GM23338 (cell line): ENCODE results near the gene SF3B3.
"Not testable (repeated sequence)": the region's sequence is repeated elsewhere in the genome, so short reads cannot be mapped to it uniquely, and the experiment has no call there.

ENCODE experiments used
- CREB1 ChIP-seq: fragments of 250-450 bp; sonication (Bioruptor Pico); IDR thresholded peaks from 2 replicates; pipeline ENCODE4 v1.5.0; 2020; ENCODE audit warnings: low read depth, mild to moderate bottlenecking, moderate library complexity
- EZH2 ChIP-seq: fragments of 200-600 bp; sonication (generic); IDR thresholded peaks from one replicate; pipeline ENCODE4 v1.8.0; 2017; ENCODE audit warnings: antibody characterized with exemption, mild to moderate bottlenecking, low read depth; ENCODE audit not compliant: unreplicated experiment
- EZH2phosphoT487 ChIP-seq: fragments of 200-600 bp; sonication (generic); IDR thresholded peaks from one replicate; pipeline ENCODE4 v1.8.1; 2018; ENCODE audit warnings: antibody characterized with exemption; ENCODE audit not compliant: unreplicated experiment
- JUNB ChIP-seq: IDR thresholded peaks from one replicate; pipeline ENCODE4 v1.6.1; 2016; ENCODE audit warnings: antibody characterized with exemption; ENCODE audit not compliant: unreplicated experiment
- NANOG ChIP-seq: IDR thresholded peaks from 2 replicates; pipeline ENCODE4 v1.6.1; 2016; ENCODE audit warnings: antibody characterized with exemption, borderline replicate concordance
- POLR2AphosphoS5 ChIP-seq: IDR thresholded peaks from 2 replicates; pipeline ENCODE4 v1.6.1; 2016; ENCODE audit warnings: antibody characterized with exemption, low read depth
- STAT1 ChIP-seq: IDR thresholded peaks from one replicate; pipeline ENCODE4 v1.6.1; 2016; ENCODE audit warnings: antibody characterized with exemption; ENCODE audit not compliant: unreplicated experiment
- ZNF114 ChIP-seq: fragments of 250-450 bp; sonication (Bioruptor Pico); IDR thresholded peaks from 2 replicates; pipeline ENCODE4 v1.5.0; 2020; ENCODE audit warnings: mild to moderate bottlenecking, moderate library complexity
- ZNF331 ChIP-seq: fragments of 250-450 bp; sonication (Bioruptor Pico); IDR thresholded peaks from 2 replicates; pipeline ENCODE4 v1.5.0; 2020; ENCODE audit warnings: low read depth, mild to moderate bottlenecking, moderate library complexity
- TF ChIP-seq, protein P1 (sequence below), 2 experiments: fragments of 200-600 bp in 1 of 2; sonication (generic) in 1 of 2; conservative IDR thresholded peaks; 2 replicates each; pipeline versions ENCODE4 v1.5.1 to v1.6.1; 2016 to 2017; ENCODE audit warnings: antibody characterized with exemption in 2 of 2, low read depth in 2 of 2, mild to moderate bottlenecking in 2 of 2, moderate library complexity in 1 of 2
- TF ChIP-seq, protein P2 (sequence below): IDR thresholded peaks from one replicate; pipeline ENCODE4 v1.6.1; 2018; ENCODE audit warnings: antibody characterized with exemption; ENCODE audit not compliant: unreplicated experiment
- TF ChIP-seq, protein P3 (sequence below): IDR thresholded peaks from 2 replicates; pipeline ENCODE4 v1.6.1; 2016; ENCODE audit warnings: antibody characterized with exemption
- TF ChIP-seq, protein P4 (sequence below): fragments of 250-450 bp; sonication (Bioruptor Pico); IDR thresholded peaks from 2 replicates; pipeline ENCODE4 v1.5.0; 2020; ENCODE audit warnings: mild to moderate bottlenecking, moderate library complexity

DNA sequence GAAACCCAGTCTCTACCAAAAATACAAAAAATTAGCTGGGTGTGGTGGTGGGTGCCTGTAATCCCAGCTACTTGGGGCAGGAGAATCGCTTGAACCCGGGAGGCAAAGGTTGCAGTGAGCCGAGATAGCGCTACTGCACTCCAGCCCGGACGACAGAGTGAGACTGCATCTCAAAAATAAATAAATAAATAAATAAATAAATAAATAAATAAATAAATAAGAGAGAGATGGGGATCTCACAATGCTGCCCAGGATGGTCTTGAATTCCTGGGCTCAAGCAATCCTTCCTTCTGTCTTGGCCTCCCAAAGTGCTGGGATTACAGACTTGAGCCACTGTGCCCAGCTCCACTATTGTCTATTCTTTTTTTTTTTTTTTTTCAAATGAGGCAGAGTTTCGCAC lies 6.3 kb downstream of the SF3B3 start:
- TF ChIP-seq, protein P1, sequence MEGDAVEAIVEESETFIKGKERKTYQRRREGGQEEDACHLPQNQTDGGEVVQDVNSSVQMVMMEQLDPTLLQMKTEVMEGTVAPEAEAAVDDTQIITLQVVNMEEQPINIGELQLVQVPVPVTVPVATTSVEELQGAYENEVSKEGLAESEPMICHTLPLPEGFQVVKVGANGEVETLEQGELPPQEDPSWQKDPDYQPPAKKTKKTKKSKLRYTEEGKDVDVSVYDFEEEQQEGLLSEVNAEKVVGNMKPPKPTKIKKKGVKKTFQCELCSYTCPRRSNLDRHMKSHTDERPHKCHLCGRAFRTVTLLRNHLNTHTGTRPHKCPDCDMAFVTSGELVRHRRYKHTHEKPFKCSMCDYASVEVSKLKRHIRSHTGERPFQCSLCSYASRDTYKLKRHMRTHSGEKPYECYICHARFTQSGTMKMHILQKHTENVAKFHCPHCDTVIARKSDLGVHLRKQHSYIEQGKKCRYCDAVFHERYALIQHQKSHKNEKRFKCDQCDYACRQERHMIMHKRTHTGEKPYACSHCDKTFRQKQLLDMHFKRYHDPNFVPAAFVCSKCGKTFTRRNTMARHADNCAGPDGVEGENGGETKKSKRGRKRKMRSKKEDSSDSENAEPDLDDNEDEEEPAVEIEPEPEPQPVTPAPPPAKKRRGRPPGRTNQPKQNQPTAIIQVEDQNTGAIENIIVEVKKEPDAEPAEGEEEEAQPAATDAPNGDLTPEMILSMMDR (conservative IDR thresholded peaks at IDR 0.05; ENCODE audit: low read depth in 2 of 2) = not testable (repeated sequence)
- TF ChIP-seq, protein P2, sequence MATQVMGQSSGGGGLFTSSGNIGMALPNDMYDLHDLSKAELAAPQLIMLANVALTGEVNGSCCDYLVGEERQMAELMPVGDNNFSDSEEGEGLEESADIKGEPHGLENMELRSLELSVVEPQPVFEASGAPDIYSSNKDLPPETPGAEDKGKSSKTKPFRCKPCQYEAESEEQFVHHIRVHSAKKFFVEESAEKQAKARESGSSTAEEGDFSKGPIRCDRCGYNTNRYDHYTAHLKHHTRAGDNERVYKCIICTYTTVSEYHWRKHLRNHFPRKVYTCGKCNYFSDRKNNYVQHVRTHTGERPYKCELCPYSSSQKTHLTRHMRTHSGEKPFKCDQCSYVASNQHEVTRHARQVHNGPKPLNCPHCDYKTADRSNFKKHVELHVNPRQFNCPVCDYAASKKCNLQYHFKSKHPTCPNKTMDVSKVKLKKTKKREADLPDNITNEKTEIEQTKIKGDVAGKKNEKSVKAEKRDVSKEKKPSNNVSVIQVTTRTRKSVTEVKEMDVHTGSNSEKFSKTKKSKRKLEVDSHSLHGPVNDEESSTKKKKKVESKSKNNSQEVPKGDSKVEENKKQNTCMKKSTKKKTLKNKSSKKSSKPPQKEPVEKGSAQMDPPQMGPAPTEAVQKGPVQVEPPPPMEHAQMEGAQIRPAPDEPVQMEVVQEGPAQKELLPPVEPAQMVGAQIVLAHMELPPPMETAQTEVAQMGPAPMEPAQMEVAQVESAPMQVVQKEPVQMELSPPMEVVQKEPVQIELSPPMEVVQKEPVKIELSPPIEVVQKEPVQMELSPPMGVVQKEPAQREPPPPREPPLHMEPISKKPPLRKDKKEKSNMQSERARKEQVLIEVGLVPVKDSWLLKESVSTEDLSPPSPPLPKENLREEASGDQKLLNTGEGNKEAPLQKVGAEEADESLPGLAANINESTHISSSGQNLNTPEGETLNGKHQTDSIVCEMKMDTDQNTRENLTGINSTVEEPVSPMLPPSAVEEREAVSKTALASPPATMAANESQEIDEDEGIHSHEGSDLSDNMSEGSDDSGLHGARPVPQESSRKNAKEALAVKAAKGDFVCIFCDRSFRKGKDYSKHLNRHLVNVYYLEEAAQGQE = not testable (repeated sequence)
- TF ChIP-seq POLR2AphosphoS5; EZH2; JUNB; STAT1; CREB1 (CRISPR knock-in tag); NANOG; EZH2phosphoT487; ZNF331 (CRISPR knock-in tag); ZNF114 (CRISPR knock-in tag): not testable (repeated sequence)
- TF ChIP-seq, protein P3, sequence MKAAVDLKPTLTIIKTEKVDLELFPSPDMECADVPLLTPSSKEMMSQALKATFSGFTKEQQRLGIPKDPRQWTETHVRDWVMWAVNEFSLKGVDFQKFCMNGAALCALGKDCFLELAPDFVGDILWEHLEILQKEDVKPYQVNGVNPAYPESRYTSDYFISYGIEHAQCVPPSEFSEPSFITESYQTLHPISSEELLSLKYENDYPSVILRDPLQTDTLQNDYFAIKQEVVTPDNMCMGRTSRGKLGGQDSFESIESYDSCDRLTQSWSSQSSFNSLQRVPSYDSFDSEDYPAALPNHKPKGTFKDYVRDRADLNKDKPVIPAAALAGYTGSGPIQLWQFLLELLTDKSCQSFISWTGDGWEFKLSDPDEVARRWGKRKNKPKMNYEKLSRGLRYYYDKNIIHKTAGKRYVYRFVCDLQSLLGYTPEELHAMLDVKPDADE = not testable (repeated sequence)
- TF ChIP-seq, protein P4, sequence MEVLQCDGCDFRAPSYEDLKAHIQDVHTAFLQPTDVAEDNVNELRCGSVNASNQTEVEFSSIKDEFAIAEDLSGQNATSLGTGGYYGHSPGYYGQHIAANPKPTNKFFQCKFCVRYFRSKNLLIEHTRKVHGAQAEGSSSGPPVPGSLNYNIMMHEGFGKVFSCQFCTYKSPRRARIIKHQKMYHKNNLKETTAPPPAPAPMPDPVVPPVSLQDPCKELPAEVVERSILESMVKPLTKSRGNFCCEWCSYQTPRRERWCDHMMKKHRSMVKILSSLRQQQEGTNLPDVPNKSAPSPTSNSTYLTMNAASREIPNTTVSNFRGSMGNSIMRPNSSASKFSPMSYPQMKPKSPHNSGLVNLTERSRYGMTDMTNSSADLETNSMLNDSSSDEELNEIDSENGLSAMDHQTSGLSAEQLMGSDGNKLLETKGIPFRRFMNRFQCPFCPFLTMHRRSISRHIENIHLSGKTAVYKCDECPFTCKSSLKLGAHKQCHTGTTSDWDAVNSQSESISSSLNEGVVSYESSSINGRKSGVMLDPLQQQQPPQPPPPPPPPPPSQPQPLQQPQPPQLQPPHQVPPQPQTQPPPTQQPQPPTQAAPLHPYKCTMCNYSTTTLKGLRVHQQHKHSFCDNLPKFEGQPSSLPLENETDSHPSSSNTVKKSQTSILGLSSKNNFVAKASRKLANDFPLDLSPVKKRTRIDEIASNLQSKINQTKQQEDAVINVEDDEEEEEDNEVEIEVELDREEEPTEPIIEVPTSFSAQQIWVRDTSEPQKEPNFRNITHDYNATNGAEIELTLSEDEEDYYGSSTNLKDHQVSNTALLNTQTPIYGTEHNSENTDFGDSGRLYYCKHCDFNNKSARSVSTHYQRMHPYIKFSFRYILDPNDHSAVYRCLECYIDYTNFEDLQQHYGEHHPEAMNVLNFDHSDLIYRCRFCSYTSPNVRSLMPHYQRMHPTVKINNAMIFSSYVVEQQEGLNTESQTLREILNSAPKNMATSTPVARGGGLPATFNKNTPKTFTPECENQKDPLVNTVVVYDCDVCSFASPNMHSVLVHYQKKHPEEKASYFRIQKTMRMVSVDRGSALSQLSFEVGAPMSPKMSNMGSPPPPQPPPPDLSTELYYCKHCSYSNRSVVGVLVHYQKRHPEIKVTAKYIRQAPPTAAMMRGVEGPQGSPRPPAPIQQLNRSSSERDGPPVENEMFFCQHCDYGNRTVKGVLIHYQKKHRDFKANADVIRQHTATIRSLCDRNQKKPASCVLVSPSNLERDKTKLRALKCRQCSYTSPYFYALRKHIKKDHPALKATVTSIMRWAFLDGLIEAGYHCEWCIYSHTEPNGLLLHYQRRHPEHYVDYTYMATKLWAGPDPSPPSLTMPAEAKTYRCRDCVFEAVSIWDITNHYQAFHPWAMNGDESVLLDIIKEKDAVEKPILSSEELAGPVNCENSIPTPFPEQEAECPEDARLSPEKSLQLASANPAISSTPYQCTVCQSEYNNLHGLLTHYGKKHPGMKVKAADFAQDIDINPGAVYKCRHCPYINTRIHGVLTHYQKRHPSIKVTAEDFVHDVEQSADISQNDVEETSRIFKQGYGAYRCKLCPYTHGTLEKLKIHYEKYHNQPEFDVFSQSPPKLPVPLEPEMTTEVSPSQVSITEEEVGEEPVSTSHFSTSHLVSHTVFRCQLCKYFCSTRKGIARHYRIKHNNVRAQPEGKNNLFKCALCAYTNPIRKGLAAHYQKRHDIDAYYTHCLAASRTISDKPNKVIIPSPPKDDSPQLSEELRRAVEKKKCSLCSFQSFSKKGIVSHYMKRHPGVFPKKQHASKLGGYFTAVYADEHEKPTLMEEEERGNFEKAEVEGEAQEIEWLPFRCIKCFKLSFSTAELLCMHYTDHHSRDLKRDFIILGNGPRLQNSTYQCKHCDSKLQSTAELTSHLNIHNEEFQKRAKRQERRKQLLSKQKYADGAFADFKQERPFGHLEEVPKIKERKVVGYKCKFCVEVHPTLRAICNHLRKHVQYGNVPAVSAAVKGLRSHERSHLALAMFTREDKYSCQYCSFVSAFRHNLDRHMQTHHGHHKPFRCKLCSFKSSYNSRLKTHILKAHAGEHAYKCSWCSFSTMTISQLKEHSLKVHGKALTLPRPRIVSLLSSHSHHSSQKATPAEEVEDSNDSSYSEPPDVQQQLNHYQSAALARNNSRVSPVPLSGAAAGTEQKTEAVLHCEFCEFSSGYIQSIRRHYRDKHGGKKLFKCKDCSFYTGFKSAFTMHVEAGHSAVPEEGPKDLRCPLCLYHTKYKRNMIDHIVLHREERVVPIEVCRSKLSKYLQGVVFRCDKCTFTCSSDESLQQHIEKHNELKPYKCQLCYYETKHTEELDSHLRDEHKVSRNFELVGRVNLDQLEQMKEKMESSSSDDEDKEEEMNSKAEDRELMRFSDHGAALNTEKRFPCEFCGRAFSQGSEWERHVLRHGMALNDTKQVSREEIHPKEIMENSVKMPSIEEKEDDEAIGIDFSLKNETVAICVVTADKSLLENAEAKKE = not testable (repeated sequence)
